ENCODE data around the gene SNCG. TPM values are rescaled to one million over a fixed set of nuclear protein-coding genes. Genes with fewer than 3 reads are reported as not detected.
"Not testable (repeated sequence)": the region's sequence is repeated elsewhere in the genome, so short reads cannot be mapped to it uniquely, and the experiment has no call there.

SNCG gene
- total RNA-seq, 1 donor from 2014 or later = not detected

GRCh38 chr10:86979977-86980448 lies 21.6 kb downstream of the SNCG start:
- Mint-ChIP-seq H3K27me3 (ENCODE audit: low read depth) (peaks cover 18% of the 10 kb centered on the region), H3K36me3 (ENCODE audit: low read depth) (no peaks in the 10 kb centered on the region), H3K4me3 (ENCODE audit: low read depth) (no peak overlapping the region), H3K27ac (no peak overlapping the region), H3K9me3 (no peaks in the 10 kb centered on the region), H3K4me1 (ENCODE audit: low read depth) (no peaks in the 10 kb centered on the region)
- intact Hi-C loops (cut with micrococcal nuclease) = loop anchor here (10.0 kb wide), 1 partner anchor 525 kb away; the partner anchor contains the start of gene MINPP1
- no peak for DNase-seq (ENCODE audit: low spot score)

GRCh38 chr10:86981020-86981419 lies 22.6 kb downstream of the SNCG start:
- H3K9me3 Mint-ChIP-seq; intact Hi-C loops (cut with micrococcal nuclease); H3K36me3 Mint-ChIP-seq (ENCODE audit: low read depth): not testable (repeated sequence)

GRCh38 chr10:86981716-86982115 lies 23.3 kb downstream of the SNCG start:
- no peaks in the 10 kb centered on the region for H3K36me3 Mint-ChIP-seq (ENCODE audit: low read depth)
- H3K4me3 Mint-ChIP-seq (ENCODE audit: low read depth) = no peak overlapping the region
- intact Hi-C loops (cut with micrococcal nuclease) = no loop called here
- no peak overlapping the region for H3K27ac Mint-ChIP-seq
- H3K27me3 Mint-ChIP-seq (ENCODE audit: low read depth) = peaks cover 24% of the 10 kb centered on the region
- H3K9me3 Mint-ChIP-seq = no peaks in the 10 kb centered on the region
- no peak for DNase-seq (ENCODE audit: low spot score)
- no peaks in the 10 kb centered on the region for H3K4me1 Mint-ChIP-seq (ENCODE audit: low read depth)

More at GRCh38 chr10:86981020-86981419, 22.6 kb downstream of the SNCG start:
- not testable (repeated sequence) for H3K4me3 Mint-ChIP-seq (ENCODE audit: low read depth); H3K27ac Mint-ChIP-seq; H3K4me1 Mint-ChIP-seq (ENCODE audit: low read depth); DNase-seq (ENCODE audit: low spot score)
- peaks cover 20% of the 10 kb centered on the region for H3K27me3 Mint-ChIP-seq (ENCODE audit: low read depth)

GRCh38 chr10:86984498-86984897 lies 26.1 kb downstream of the SNCG start:
- not testable (repeated sequence) for H3K36me3 Mint-ChIP-seq (ENCODE audit: low read depth)

GRCh38 chr10:86988520-86988919 lies 30.1 kb downstream of the SNCG start:
- intact Hi-C loops (cut with micrococcal nuclease) = no loop called here
- Mint-ChIP-seq H3K4me3 (ENCODE audit: low read depth) (no peak overlapping the region), H3K4me1 (ENCODE audit: low read depth) (no peaks in the 10 kb centered on the region), H3K27ac (no peak overlapping the region), H3K27me3 (ENCODE audit: low read depth) (peaks cover 44% of the 10 kb centered on the region), H3K9me3 (no peaks in the 10 kb centered on the region), H3K36me3 (ENCODE audit: low read depth) (no peaks in the 10 kb centered on the region)
- DNase-seq (ENCODE audit: low spot score) = no peak

More at GRCh38 chr10:86984498-86984897, 26.1 kb downstream of the SNCG start:
- DNase-seq (ENCODE audit: low spot score); intact Hi-C loops (cut with micrococcal nuclease); H3K9me3 Mint-ChIP-seq; H3K27ac Mint-ChIP-seq; H3K4me3 Mint-ChIP-seq (ENCODE audit: low read depth); H3K4me1 Mint-ChIP-seq (ENCODE audit: low read depth): not testable (repeated sequence)
- peaks cover 45% of the 10 kb centered on the region for H3K27me3 Mint-ChIP-seq (ENCODE audit: low read depth)

GRCh38 chr10:86991362-86991761 lies 33.0 kb downstream of the SNCG start:
- intact Hi-C loops (cut with micrococcal nuclease); H3K27ac Mint-ChIP-seq; DNase-seq (ENCODE audit: low spot score); H3K4me1 Mint-ChIP-seq (ENCODE audit: low read depth); H3K36me3 Mint-ChIP-seq (ENCODE audit: low read depth); H3K9me3 Mint-ChIP-seq; H3K4me3 Mint-ChIP-seq (ENCODE audit: low read depth): not testable (repeated sequence)
- H3K27me3 Mint-ChIP-seq (ENCODE audit: low read depth) = peaks cover 35% of the 10 kb centered on the region

GRCh38 chr10:86992456-86992855 lies 34.1 kb downstream of the SNCG start:
- H3K4me1 Mint-ChIP-seq (ENCODE audit: low read depth) = no peaks in the 10 kb centered on the region
- peaks cover 36% of the 10 kb centered on the region for H3K27me3 Mint-ChIP-seq (ENCODE audit: low read depth)
- no peaks in the 10 kb centered on the region for H3K36me3 Mint-ChIP-seq (ENCODE audit: low read depth)
- intact Hi-C loops (cut with micrococcal nuclease) = no loop called here
- DNase-seq (ENCODE audit: low spot score) = no peak
- no peak overlapping the region for H3K27ac Mint-ChIP-seq
- no peaks in the 10 kb centered on the region for H3K9me3 Mint-ChIP-seq
- no peak overlapping the region for H3K4me3 Mint-ChIP-seq (ENCODE audit: low read depth)

- no peak overlapping the region for H3K27ac Mint-ChIP-seq
- intact Hi-C loops (cut with micrococcal nuclease) = no loop called here
- no peak for DNase-seq (ENCODE audit: low spot score)
- H3K36me3 Mint-ChIP-seq (ENCODE audit: low read depth) = no peaks in the 10 kb centered on the region
- no peaks in the 10 kb centered on the region for H3K9me3 Mint-ChIP-seq
- H3K27me3 Mint-ChIP-seq (ENCODE audit: low read depth) = peaks cover 31% of the 10 kb centered on the region
- H3K4me3 Mint-ChIP-seq (ENCODE audit: low read depth) = no peak overlapping the region
- H3K4me1 Mint-ChIP-seq (ENCODE audit: low read depth) = no peaks in the 10 kb centered on the region
These were observed 34.5 kb downstream of the SNCG start for GRCh38 chr10:86992929-86993328.

GRCh38 chr10:86999802-87000403 lies 41.5 kb downstream of the SNCG start:
- DNase-seq (ENCODE audit: low spot score); intact Hi-C loops (cut with micrococcal nuclease); H3K4me1 Mint-ChIP-seq (ENCODE audit: low read depth); H3K36me3 Mint-ChIP-seq (ENCODE audit: low read depth); H3K9me3 Mint-ChIP-seq; H3K27ac Mint-ChIP-seq; H3K4me3 Mint-ChIP-seq (ENCODE audit: low read depth); H3K27me3 Mint-ChIP-seq (ENCODE audit: low read depth): not testable (repeated sequence)

- no peaks in the 10 kb centered on the region for H3K36me3 Mint-ChIP-seq (ENCODE audit: low read depth)
- intact Hi-C loops (cut with micrococcal nuclease) = no loop called here
- peaks cover 6% of the 10 kb centered on the region for H3K27me3 Mint-ChIP-seq (ENCODE audit: low read depth)
- no peak overlapping the region for H3K27ac Mint-ChIP-seq
- no peak overlapping the region for H3K4me3 Mint-ChIP-seq (ENCODE audit: low read depth)
- H3K9me3 Mint-ChIP-seq = no peaks in the 10 kb centered on the region
- no peaks in the 10 kb centered on the region for H3K4me1 Mint-ChIP-seq (ENCODE audit: low read depth)
- DNase-seq (ENCODE audit: low spot score) = no peak
These were observed 42.1 kb downstream of the SNCG start for GRCh38 chr10:87000491-87000890.

GRCh38 chr10:87007124-87007523 lies 48.7 kb downstream of the SNCG start:
- H3K4me1 Mint-ChIP-seq (ENCODE audit: low read depth); H3K27me3 Mint-ChIP-seq (ENCODE audit: low read depth); H3K36me3 Mint-ChIP-seq (ENCODE audit: low read depth); intact Hi-C loops (cut with micrococcal nuclease); H3K27ac Mint-ChIP-seq; H3K9me3 Mint-ChIP-seq; H3K4me3 Mint-ChIP-seq (ENCODE audit: low read depth); DNase-seq (ENCODE audit: low spot score): not testable (repeated sequence)

GRCh38 chr10:87007674-87008073 lies 49.3 kb downstream of the SNCG start:
- H3K4me3 Mint-ChIP-seq (ENCODE audit: low read depth); DNase-seq (ENCODE audit: low spot score); H3K27ac Mint-ChIP-seq; intact Hi-C loops (cut with micrococcal nuclease); H3K36me3 Mint-ChIP-seq (ENCODE audit: low read depth); H3K4me1 Mint-ChIP-seq (ENCODE audit: low read depth); H3K9me3 Mint-ChIP-seq; H3K27me3 Mint-ChIP-seq (ENCODE audit: low read depth): not testable (repeated sequence)

GRCh38 chr10:87008303-87008702 lies 49.9 kb downstream of the SNCG start:
- H3K27me3 Mint-ChIP-seq (ENCODE audit: low read depth); H3K36me3 Mint-ChIP-seq (ENCODE audit: low read depth); intact Hi-C loops (cut with micrococcal nuclease); H3K4me3 Mint-ChIP-seq (ENCODE audit: low read depth); DNase-seq (ENCODE audit: low spot score); H3K27ac Mint-ChIP-seq; H3K4me1 Mint-ChIP-seq (ENCODE audit: low read depth); H3K9me3 Mint-ChIP-seq: not testable (repeated sequence)
